Endothelial cell of umbilical vein (primary cell): ENCODE results near the gene STK17A. TPM values are rescaled to one million over a fixed set of nuclear protein-coding genes. Genes with fewer than 3 reads are reported as not detected.
A peak's percentile ranks its signal among the peaks of the same experiment; 100 is the strongest.

Source experiments
- BruUV-seq: library from RNA; stranded (reverse); fragments of 400-500 nt; replicated peaks from 2 replicates; lab custom pipeline; 2021; lab: Mats Ljungman, UMichigan
- CTCF ChIA-PET: fragments of 300-600, 350-600 bp; sonication (Branson Sonifier 250); formaldehyde crosslinking; loops from one replicate; lab custom pipeline; 2021; ENCODE audit warnings: antibody characterized with exemption, inconsistent platforms; lab: Charles Lee
- POLR2A ChIA-PET: fragments of 300-600, 350-600 bp; sonication (Branson Sonifier 250); formaldehyde crosslinking; loops from one replicate; lab custom pipeline; 2021; ENCODE audit warnings: antibody characterized with exemption, inconsistent platforms; lab: Charles Lee
- DNase-seq: peaks from one replicate; pipeline ENCODE4 v3.0.0-alpha.2; 2011; ENCODE audit warnings: low read depth, low spot score
- FAIRE-seq: peaks from 2 replicates; lab custom pipeline; 2011; peaks lifted over from hg19 to GRCh38; lab: Jason Lieb, UNC
- H2AFZ ChIP-seq: 2 replicates; pipeline ENCODE4 v1.6.0; 2012; ENCODE audit warnings: low read depth, low read length, control low read depth, inconsistent platforms
- H3K27ac ChIP-seq: 2 replicates; pipeline ENCODE4 v1.5.1; 2011; ENCODE audit warnings: low read depth, mild to moderate bottlenecking, control low read depth, low read length, moderate library complexity; ENCODE audit not compliant: insufficient read depth
- H3K27me3 ChIP-seq, 2 experiments: 2 replicates each; pipeline versions ENCODE4 v1.6.0 to v1.6.1; 2011; ENCODE audit warnings: low read length in 2 of 2, mixed read lengths in 1 of 2; ENCODE audit not compliant: control insufficient read depth in 2 of 2, insufficient read depth in 2 of 2
- H3K36me3 ChIP-seq, 2 experiments: 2 replicates in 1 of 2; 3 replicates in 1 of 2; pipeline ENCODE4 v1.5.1; 2011; ENCODE audit warnings: low read length in 2 of 2, mild to moderate bottlenecking in 1 of 2, moderate library complexity in 1 of 2; ENCODE audit not compliant: control insufficient read depth in 2 of 2, insufficient read depth in 2 of 2; ENCODE audit errors: extremely low read depth in 1 of 2
- H3K4me1 ChIP-seq: 3 replicates; pipeline ENCODE4 v1.5.1; 2011; ENCODE audit warnings: mild to moderate bottlenecking, low read length; ENCODE audit not compliant: control insufficient read depth, insufficient read depth; ENCODE audit errors: extremely low read depth
- H3K4me2 ChIP-seq: 2 replicates; pipeline ENCODE4 v1.6.1; 2011; ENCODE audit warnings: low read length, control low read depth, mixed read lengths; ENCODE audit not compliant: insufficient read depth
- H3K4me3 ChIP-seq, 3 experiments: fragments of 200-600 bp in 1 of 3; sonication (generic), shearing (Covaris generic) in 1 of 3; replicated peaks in 1 of 3; 2 replicates each; pipeline ENCODE4 v1.5.1; 2011 to 2016; ENCODE audit warnings: control low read depth in 3 of 3, low read length in 3 of 3, mild to moderate bottlenecking in 2 of 3, inconsistent platforms in 1 of 3, low read depth in 1 of 3, moderate library complexity in 1 of 3; ENCODE audit not compliant: insufficient read depth in 1 of 3
- H3K79me2 ChIP-seq: 2 replicates; pipeline ENCODE4 v1.6.0; 2012; ENCODE audit warnings: low read length, inconsistent platforms; ENCODE audit not compliant: control insufficient read depth, insufficient read depth
- H3K9ac ChIP-seq: replicated peaks from 2 replicates; pipeline ENCODE3; 2011; ENCODE audit warnings: low read length, control low read depth; ENCODE audit not compliant: insufficient read depth; ENCODE audit errors: extremely low read depth
- H3K9me1 ChIP-seq: replicated peaks from 3 replicates; pipeline ENCODE4 v1.6.0; 2011; ENCODE audit warnings: mild to moderate bottlenecking, low read length; ENCODE audit not compliant: control insufficient read depth, insufficient read depth; ENCODE audit errors: extremely low read depth
- H3K9me3 ChIP-seq: replicated peaks from 2 replicates; pipeline ENCODE4 v1.5.1; 2012; ENCODE audit warnings: low read length, inconsistent platforms; ENCODE audit not compliant: control insufficient read depth, insufficient read depth
- H4K20me1 ChIP-seq: replicated peaks from 2 replicates; pipeline ENCODE3; 2011; ENCODE audit warnings: mild to moderate bottlenecking, low read length; ENCODE audit not compliant: control insufficient read depth, insufficient read depth; ENCODE audit errors: extremely low read depth
- EZH2 ChIP-seq: IDR thresholded peaks from 2 replicates; pipeline ENCODE4 v1.6.1; 2012; ENCODE audit warnings: borderline replicate concordance, low read depth, mild to moderate bottlenecking, moderate library complexity, low read length, inconsistent platforms; ENCODE audit not compliant: severe bottlenecking
- FOS ChIP-seq: IDR thresholded peaks from 2 replicates; pipeline ENCODE4 v1.6.1; 2011; ENCODE audit warnings: mild to moderate bottlenecking, low read length, moderate library complexity, borderline replicate concordance; ENCODE audit not compliant: insufficient read depth
- GATA2 ChIP-seq: IDR thresholded peaks from 2 replicates; pipeline ENCODE4 v1.7.0; 2011; ENCODE audit warnings: low read depth, mild to moderate bottlenecking, moderate library complexity, mixed read lengths, low read length; ENCODE audit not compliant: insufficient read length, insufficient read depth
- JUN ChIP-seq: IDR thresholded peaks from 2 replicates; pipeline ENCODE4 v1.6.1; 2011; ENCODE audit warnings: borderline replicate concordance, low read depth; ENCODE audit not compliant: insufficient read length, insufficient read depth
- MYC ChIP-seq: IDR thresholded peaks from one replicate; pipeline ENCODE4 v1.6.1; 2011; ENCODE audit warnings: mild to moderate bottlenecking, low read depth, low read length
- POLR2A ChIP-seq: IDR thresholded peaks from 2 replicates; pipeline ENCODE4 v1.6.1; 2012; ENCODE audit warnings: low read depth, mild to moderate bottlenecking, control low read depth, low read length
- POLR2AphosphoS5 ChIP-seq: IDR thresholded peaks from 2 replicates; pipeline ENCODE4 v1.6.1; 2012; ENCODE audit warnings: low read depth, mild to moderate bottlenecking, control low read depth, low read length, moderate library complexity; ENCODE audit not compliant: insufficient read depth
- dilution Hi-C: fragments of 300-500 bp; cut with MboI; formaldehyde crosslinking; loops from one replicate; pipeline ENCODE4 v1.15.0; 2019; ENCODE audit warnings: low sequenced_read_pairs; ENCODE audit not compliant: extremely low pct_ligation_motif_present
- intact Hi-C: fragments of 100-400 bp; cut with micrococcal nuclease; formaldehyde crosslinking; loops from one replicate; pipeline ENCODE4 v1.10.0; 2022
- polyA plus RNA-seq, 4 experiments: library from polyadenylated mRNA; depleted of rRNA in 3 of 4; stranded (reverse) in 3 of 4; unstranded in 1 of 4; fragments of >200 nt; gene quantifications; 2 replicates each; pipeline versions ENCODE4 v1.2.1 to v1.2.3, GENCODE V29; 2011 to 2012; ENCODE audit warnings: missing spikeins in 1 of 4
- total RNA-seq: library from RNA; stranded (reverse); gene quantifications from 2 replicates; pipeline ENCODE4 v1.2.3, GENCODE V29; 2021
- TF ChIP-seq, protein P1 (sequence below), 2 donors: IDR thresholded peaks; 1 replicate in 1 of 2; 2 replicates in 1 of 2; pipeline ENCODE4 v1.5.1; 2011; ENCODE audit warnings: low read length in 2 of 2, mild to moderate bottlenecking in 2 of 2, moderate library complexity in 2 of 2, control low read depth in 1 of 2, inconsistent platforms in 1 of 2, low read depth in 1 of 2; ENCODE audit not compliant: insufficient read depth in 1 of 2; ENCODE audit errors: extremely low read depth in 1 of 2
- TF ChIP-seq, protein P2 (sequence below): IDR thresholded peaks from 2 replicates; pipeline ENCODE4 v1.6.1; 2011; ENCODE audit not compliant: insufficient read depth, insufficient read length

STK17A gene
- total and polyA plus RNA-seq, 2 donors (not counting 3 experiments of a cell fraction or from before 2014, with no cell fraction given): 11.7 to 58.8 TPM

DNA sequence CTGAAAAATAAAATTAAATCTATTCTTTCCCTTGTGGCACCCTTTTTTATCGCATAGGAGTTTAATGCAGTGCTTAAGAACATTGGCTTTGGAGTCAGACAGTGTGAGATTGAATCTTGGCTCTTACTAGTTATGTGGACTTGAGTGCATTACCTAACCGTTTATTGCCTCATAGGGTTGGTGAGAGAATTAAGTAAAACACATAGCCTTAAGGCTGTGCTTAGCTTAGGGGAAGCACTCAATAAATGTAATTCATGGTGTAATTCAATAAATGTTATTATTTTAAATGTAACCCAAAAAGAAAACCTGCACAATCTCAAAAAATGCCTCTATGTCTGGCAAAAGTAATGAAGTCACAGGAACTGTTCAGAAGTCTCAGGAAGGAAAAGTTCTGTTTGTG lies 2.7 kb downstream of the STK17A start:
- peaks cover 13% of the 10 kb centered on the region for H4K20me1 ChIP-seq
- no peak overlapping the region for H2AFZ ChIP-seq
- no TSS peak for BruUV-seq
- peaks cover 76% of the 10 kb centered on the region for H3K79me2 ChIP-seq
- dilution Hi-C loops (loop anchor here (25.0 kb wide), 1 partner anchor 127 kb away; no protein-coding TSS in a partner anchor), intact Hi-C loops (loop anchor here (10.0 kb wide), 1 partner anchor 651 kb away; the partner anchor contains the start of genes MRPL32 and PSMA2)
- peaks cover 34% of the 10 kb centered on the region for H3K4me1 ChIP-seq
- no peaks in the 10 kb centered on the region for H3K36me3 ChIP-seq
- peak overlapping the region in 2 of 3 experiments; percentile 50 to 74 for H3K4me3 ChIP-seq
- peak overlapping the region; percentile 74 for H3K4me2 ChIP-seq
- peak; percentile 67 for DNase-seq
- H3K9ac ChIP-seq: peak overlapping the region; percentile 82
- no peak for FAIRE-seq
- H3K27me3 ChIP-seq: peaks cover 2 to 12% of the 10 kb centered on the region in 2 experiments
- ChIA-PET CTCF (interaction anchor here (1.4 to 9.5 kb wide), 6 partner anchors 19 to 136 kb away, joined by 3 to 603 read pairs (median 6); no protein-coding TSS in a partner anchor), POLR2A (interaction anchor here (1.7 kb wide), 1 partner anchor 54 kb away, joined by 6 read pairs; no protein-coding TSS in a partner anchor)
- TF ChIP-seq FOS: no peak
- no peak for TF ChIP-seq POLR2AphosphoS5
- TF ChIP-seq, protein P1, sequence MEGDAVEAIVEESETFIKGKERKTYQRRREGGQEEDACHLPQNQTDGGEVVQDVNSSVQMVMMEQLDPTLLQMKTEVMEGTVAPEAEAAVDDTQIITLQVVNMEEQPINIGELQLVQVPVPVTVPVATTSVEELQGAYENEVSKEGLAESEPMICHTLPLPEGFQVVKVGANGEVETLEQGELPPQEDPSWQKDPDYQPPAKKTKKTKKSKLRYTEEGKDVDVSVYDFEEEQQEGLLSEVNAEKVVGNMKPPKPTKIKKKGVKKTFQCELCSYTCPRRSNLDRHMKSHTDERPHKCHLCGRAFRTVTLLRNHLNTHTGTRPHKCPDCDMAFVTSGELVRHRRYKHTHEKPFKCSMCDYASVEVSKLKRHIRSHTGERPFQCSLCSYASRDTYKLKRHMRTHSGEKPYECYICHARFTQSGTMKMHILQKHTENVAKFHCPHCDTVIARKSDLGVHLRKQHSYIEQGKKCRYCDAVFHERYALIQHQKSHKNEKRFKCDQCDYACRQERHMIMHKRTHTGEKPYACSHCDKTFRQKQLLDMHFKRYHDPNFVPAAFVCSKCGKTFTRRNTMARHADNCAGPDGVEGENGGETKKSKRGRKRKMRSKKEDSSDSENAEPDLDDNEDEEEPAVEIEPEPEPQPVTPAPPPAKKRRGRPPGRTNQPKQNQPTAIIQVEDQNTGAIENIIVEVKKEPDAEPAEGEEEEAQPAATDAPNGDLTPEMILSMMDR (IDR thresholded peaks at IDR 0.05; ENCODE audit: extremely low read depth in 1 of 2, insufficient read depth in 1 of 2, low read depth in 1 of 2, low read length in 2 of 2): no peak
- no peak for TF ChIP-seq JUN
- TF ChIP-seq, protein P2, sequence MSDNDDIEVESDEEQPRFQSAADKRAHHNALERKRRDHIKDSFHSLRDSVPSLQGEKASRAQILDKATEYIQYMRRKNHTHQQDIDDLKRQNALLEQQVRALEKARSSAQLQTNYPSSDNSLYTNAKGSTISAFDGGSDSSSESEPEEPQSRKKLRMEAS: no peak
- no peak for TF ChIP-seq POLR2A
- TF ChIP-seq GATA2: no peak
- TF ChIP-seq MYC: no peak
- no peak for TF ChIP-seq EZH2
- no peaks in the 10 kb centered on the region for H3K9me3 ChIP-seq
- peak overlapping the region; percentile 49 for H3K27ac ChIP-seq
- no peaks in the 10 kb centered on the region for H3K9me1 ChIP-seq
